K562 (cell line): ENCODE results near the gene TMPO. TPM values are rescaled to one million over a fixed set of nuclear protein-coding genes. Genes with fewer than 3 reads are reported as not detected.

Experiments
- CAMTA2 ChIP-seq: fragments of 250-450 bp; sonication (Bioruptor Pico); conservative IDR thresholded peaks from 2 replicates; pipeline ENCODE4 v1.5.1; 2022
- CREB5 ChIP-seq: fragments of 250-450 bp; sonication (Bioruptor Pico); IDR thresholded peaks from 2 replicates; pipeline ENCODE4 v1.5.0; 2020; ENCODE audit warnings: mild to moderate bottlenecking
- HNRNPK ChIP-seq: fragments of 200-400 bp; formaldehyde crosslinking; IDR thresholded peaks from one replicate; pipeline ENCODE4 v1.6.1; 2018; ENCODE audit warnings: mild to moderate bottlenecking, low read depth, low read length; ENCODE audit not compliant: poor library complexity, severe bottlenecking
- KDM1A ChIP-seq, 2 experiments: fragments of 450-650 bp; IDR thresholded peaks; 2 replicates each; pipeline ENCODE4 v1.6.1; 2016; ENCODE audit warnings: mild to moderate bottlenecking in 2 of 2
- POLR2A ChIP-seq: fragments of 450-650 bp; conservative IDR thresholded peaks from 2 replicates; pipeline ENCODE4 v1.6.1; 2016
- PREB ChIP-seq: sonication (generic); formaldehyde crosslinking; IDR thresholded peaks from 2 replicates; pipeline ENCODE4 v1.8.1; 2023; ENCODE audit warnings: mild to moderate bottlenecking, missing genetic modification reagents
- PRPF4 ChIP-seq: fragments of 200-400 bp; formaldehyde crosslinking; IDR thresholded peaks from one replicate; pipeline ENCODE4 v1.6.1; 2017; ENCODE audit warnings: low read length, low read depth, mild to moderate bottlenecking; ENCODE audit not compliant: insufficient read depth, poor library complexity, severe bottlenecking
- TAF15 ChIP-seq: fragments of 200-400 bp; formaldehyde crosslinking; IDR thresholded peaks from 2 replicates; pipeline ENCODE4 v1.6.1; 2017; ENCODE audit warnings: mild to moderate bottlenecking, low read depth, low read length, moderate library complexity
- ZBTB17 ChIP-seq: fragments of 450-650 bp; formaldehyde crosslinking; IDR thresholded peaks from 2 replicates; pipeline ENCODE4 v1.4.0; 2020; ENCODE audit warnings: mild to moderate bottlenecking
- ZFX ChIP-seq: sonication (generic); formaldehyde crosslinking; IDR thresholded peaks from 2 replicates; pipeline ENCODE4 v1.8.0; 2022; ENCODE audit warnings: mild to moderate bottlenecking, missing genetic modification reagents, moderate library complexity
- ZHX1 ChIP-seq: fragments of 150-350 bp; conservative IDR thresholded peaks from 2 replicates; pipeline ENCODE4 v1.6.1; 2014; ENCODE audit warnings: low read length
- ZNF511 ChIP-seq: sonication (generic); formaldehyde crosslinking; IDR thresholded peaks from 2 replicates; pipeline ENCODE4 v1.8.0; 2022; ENCODE audit warnings: mild to moderate bottlenecking, missing genetic modification reagents
- ZNF609 ChIP-seq: sonication (generic); formaldehyde crosslinking; IDR thresholded peaks from 2 replicates; pipeline ENCODE4 v1.8.1; 2023; ENCODE audit warnings: missing genetic modification reagents, mild to moderate bottlenecking, borderline replicate concordance
- ZNF639 ChIP-seq, 2 experiments: fragments of 200-800 bp in 1 of 2; sonication (Bioruptor generic) in 1 of 2; sonication (generic) in 1 of 2; formaldehyde crosslinking in 1 of 2; IDR thresholded peaks in 1 of 2; conservative IDR thresholded peaks in 1 of 2; 2 replicates each; pipeline versions ENCODE4 v1.5.0 to v1.6.1; 2016 to 2020; ENCODE audit warnings: missing compliant biosample characterization in 1 of 2, missing genetic modification characterization in 1 of 2, missing genetic modification reagents in 1 of 2
- ZNF77 ChIP-seq: fragments of 250-450 bp; sonication (Bioruptor Pico); IDR thresholded peaks from 2 replicates; pipeline ENCODE4 v1.5.0; 2020
- polyA plus RNA-seq, 8 experiments: library from polyadenylated mRNA; depleted of rRNA in 4 of 8; stranded (reverse) in 5 of 8; unstranded in 3 of 8; fragments of >200 nt; fragmentation: Nextera tagmentation in 2 of 8; fragmentation: Illumina TruSeq in 1 of 8; extraction: Ambion mirVana in 2 of 8; extraction: Trizol in 1 of 8; gene quantifications; 2 replicates each; pipeline versions ENCODE4 v1.2.1 to v1.2.3, GENCODE V29; 2011 to 2014; ENCODE audit warnings: inconsistent platforms in 1 of 8, missing spikeins in 1 of 8
- total RNA-seq, 7 experiments: library from RNA; depleted of rRNA in 6 of 7; stranded (reverse); fragments of >200 nt in 6 of 7; fragmentation: Illumina TruSeq in 2 of 7; extraction: Trizol in 2 of 7; gene quantifications; 2 replicates each; pipeline versions ENCODE4 v1.2.1 to v1.2.3, GENCODE V29; 2011 to 2021; ENCODE audit warnings: low replicate concordance in 1 of 7

Gene TMPO
- total and polyA plus RNA-seq, 9 of the 15 experiments (the other 6 are each of a cell fraction or from before 2014, with no cell fraction given) = 62.1 to 263 (median 182) TPM

GRCh38 chr12:98509063-98509462 lies 6.3 kb upstream of the TMPO start (continued):
- no peak for TF ChIP-seq PREB (CRISPR knock-in tag)
- TF ChIP-seq KDM1A (IDR thresholded peaks at IDR 0.05) = peak; percentile 95
- peak in 1 of 2 experiments; percentile 41; a peak in 1 of 4 replicates for TF ChIP-seq ZNF639 (CRISPR knock-in tag; conservative IDR thresholded peaks at IDR 0.05 in 1 of 2, IDR thresholded peaks at IDR 0.05 in 1 of 2)
- TF ChIP-seq POLR2A = no peak
- TF ChIP-seq HNRNPK = no peak
- TF ChIP-seq TAF15 = no peak
- TF ChIP-seq ZHX1 = no peak
- no peak for TF ChIP-seq CREB5 (CRISPR knock-in tag)
- TF ChIP-seq ZFX = no peak
- no peak for TF ChIP-seq ZNF609 (CRISPR knock-in tag)
- TF ChIP-seq CAMTA2 (CRISPR knock-in tag) = no peak
- no peak for TF ChIP-seq ZNF511 (CRISPR knock-in tag)
- TF ChIP-seq ZBTB17 (CRISPR knock-in tag) = no peak
- TF ChIP-seq ZNF77 = no peak
- TF ChIP-seq PRPF4 = no peak
